Epithelial cell of alveolus of lung (primary cell): ENCODE data around the gene ZNF792. TPM values are rescaled to one million over a fixed set of nuclear protein-coding genes. Genes with fewer than 3 reads are reported as not detected.

Experiments used
- total RNA-seq: library from RNA; depleted of rRNA; stranded (reverse); fragments of >200 nt; gene quantifications from 2 replicates; pipeline ENCODE4 v1.2.1, GENCODE V29; 2015

Gene ZNF792
- total RNA-seq: 3.7 and 3.8 TPM in 2 replicates

GRCh38 chr19:34963573-34964406 is at the start of gene ZNF792:
ZNF792 (minus strand) TSS chr19:34964229; CDS start chr19:34963662, 567 bp downstream.

GRCh38 chr19:34999498-35000337 is 35.7 kb upstream of the ZNF792 start, which contains the start of gene GRAMD1A:
GRAMD1A (plus strand) TSS chr19:35000323; CDS start chr19:35000479, 156 bp downstream.

GRCh38 chr19:34926685-34927375 is 37.2 kb downstream of the ZNF792 start, which contains the start of gene ZNF30:
ZNF30 (plus strand) TSS chr19:34926903; CDS start chr19:34929948, 3,045 bp downstream.

Other genes starting within 250 kb of the ZNF792 start
- gene ZNF181, start 230.0 kb downstream of the ZNF792 start, total RNA-seq: 8.5 and 19.0 TPM in 2 replicates
- gene ZNF599, start 191.0 kb downstream of the ZNF792 start, total RNA-seq: 6.5 and 12.3 TPM in 2 replicates
- 1.2 and 3.2 TPM in 2 replicates for gene ZNF30, start 37.3 kb downstream of the ZNF792 start, total RNA-seq
- 41.0 and 44.0 TPM in 2 replicates for gene GRAMD1A, start 36.1 kb upstream of the ZNF792 start, total RNA-seq
- 3.8 and 5.9 TPM in 2 replicates for gene SCN1B, start 66.2 kb upstream of the ZNF792 start, total RNA-seq
- not detected in 2 replicates for gene HPN, start 77.5 kb upstream of the ZNF792 start, total RNA-seq
- gene FXYD3, start 151.6 kb upstream of the ZNF792 start, total RNA-seq: 0.39 TPM in 1 of 2 replicates, not detected in the other
- not detected in 2 replicates for gene LGI4, start 170.8 kb upstream of the ZNF792 start, total RNA-seq
- 20.4 TPM in 1 of 2 replicates, not detected in the other for gene FXYD1, start 174.6 kb upstream of the ZNF792 start, total RNA-seq
- gene FXYD7, start 179.0 kb upstream of the ZNF792 start, total RNA-seq: not detected in 2 replicates
- gene FXYD5, start 190.5 kb upstream of the ZNF792 start, total RNA-seq: 85.0 and 149 TPM in 2 replicates